ENCODE measurements around the gene FMN2. TPM values are rescaled to one million over a fixed set of nuclear protein-coding genes. Genes with fewer than 3 reads are reported as not detected.

The FMN2 gene
- total RNA-seq, 1 donor from 2014 or later: 4.3 TPM

- Mint-ChIP-seq H3K4me1 (ENCODE audit: unreplicated experiment) (no peaks in the 10 kb centered on the region), H3K4me3 (no peak overlapping the region), H3K36me3 (no peaks in the 10 kb centered on the region), H3K27me3 (peaks cover 19% of the 10 kb centered on the region), H3K9me3 (peaks cover 13% of the 10 kb centered on the region), H3K27ac (no peak overlapping the region)
- DNase-seq (ENCODE audit: extremely low spot score, unreplicated experiment): no peak
- no peak for TF ChIP-seq CTCF (conservative IDR thresholded peaks at IDR 0.05)
Observed at GRCh38 chr1:240486611-240487010, 394.9 kb downstream of the FMN2 start.

- Mint-ChIP-seq H3K27me3 (peaks cover 19% of the 10 kb centered on the region), H3K4me3 (no peak overlapping the region), H3K4me1 (ENCODE audit: unreplicated experiment) (no peaks in the 10 kb centered on the region), H3K9me3 (peaks cover 17% of the 10 kb centered on the region), H3K36me3 (no peaks in the 10 kb centered on the region), H3K27ac (no peak overlapping the region)
- DNase-seq (ENCODE audit: extremely low spot score, unreplicated experiment): no peak
- TF ChIP-seq CTCF (conservative IDR thresholded peaks at IDR 0.05): no peak
Observed at GRCh38 chr1:240487493-240487892, 395.8 kb downstream of the FMN2 start.

GRCh38 chr1:240491156-240491555, 399.5 kb downstream of the FMN2 start:
- Mint-ChIP-seq H3K27me3 (peaks cover 19% of the 10 kb centered on the region), H3K4me3 (no peak overlapping the region), H3K36me3 (no peaks in the 10 kb centered on the region), H3K4me1 (ENCODE audit: unreplicated experiment) (no peaks in the 10 kb centered on the region), H3K9me3 (peaks cover 13% of the 10 kb centered on the region), H3K27ac (no peak overlapping the region)
- DNase-seq (ENCODE audit: extremely low spot score, unreplicated experiment): no peak
- no peak for TF ChIP-seq CTCF (conservative IDR thresholded peaks at IDR 0.05)

GRCh38 chr1:240491796-240492195, 400.1 kb downstream of the FMN2 start:
- Mint-ChIP-seq H3K4me3 (no peak overlapping the region), H3K9me3 (peaks cover 13% of the 10 kb centered on the region), H3K4me1 (ENCODE audit: unreplicated experiment) (no peaks in the 10 kb centered on the region), H3K27ac (no peak overlapping the region), H3K27me3 (peaks cover 20% of the 10 kb centered on the region), H3K36me3 (no peaks in the 10 kb centered on the region)
- DNase-seq (ENCODE audit: extremely low spot score, unreplicated experiment): no peak
- TF ChIP-seq CTCF (conservative IDR thresholded peaks at IDR 0.05): no peak

GRCh38 chr1:240492832-240493440, 401.3 kb downstream of the FMN2 start:
- H3K27ac Mint-ChIP-seq: no peak overlapping the region
- no peak for DNase-seq (ENCODE audit: extremely low spot score, unreplicated experiment)

More at GRCh38 chr1:240492832-240493440, 401.3 kb downstream of the FMN2 start:
- H3K4me1 Mint-ChIP-seq (ENCODE audit: unreplicated experiment): peaks cover 2% of the 10 kb centered on the region
- H3K9me3 Mint-ChIP-seq: peaks cover 12% of the 10 kb centered on the region
- no peaks in the 10 kb centered on the region for H3K36me3 Mint-ChIP-seq
- TF ChIP-seq CTCF (conservative IDR thresholded peaks at IDR 0.05): peak; percentile 67
- peak overlapping the region; percentile 62 for H3K4me3 Mint-ChIP-seq
- peaks cover 12% of the 10 kb centered on the region for H3K27me3 Mint-ChIP-seq

Data from type B pancreatic cell (in vitro differentiated cells).